ENCODE results near the gene ANXA4. TPM values are rescaled to one million over a fixed set of nuclear protein-coding genes. Genes with fewer than 3 reads are reported as not detected.
"Not testable (repeated sequence)": the region's sequence is repeated elsewhere in the genome, so short reads cannot be mapped to it uniquely, and the experiment has no call there.

Gene ANXA4
- total and polyA plus RNA-seq, 4 donors, result 75.0 to 170 (median 93.6) TPM

DNA sequence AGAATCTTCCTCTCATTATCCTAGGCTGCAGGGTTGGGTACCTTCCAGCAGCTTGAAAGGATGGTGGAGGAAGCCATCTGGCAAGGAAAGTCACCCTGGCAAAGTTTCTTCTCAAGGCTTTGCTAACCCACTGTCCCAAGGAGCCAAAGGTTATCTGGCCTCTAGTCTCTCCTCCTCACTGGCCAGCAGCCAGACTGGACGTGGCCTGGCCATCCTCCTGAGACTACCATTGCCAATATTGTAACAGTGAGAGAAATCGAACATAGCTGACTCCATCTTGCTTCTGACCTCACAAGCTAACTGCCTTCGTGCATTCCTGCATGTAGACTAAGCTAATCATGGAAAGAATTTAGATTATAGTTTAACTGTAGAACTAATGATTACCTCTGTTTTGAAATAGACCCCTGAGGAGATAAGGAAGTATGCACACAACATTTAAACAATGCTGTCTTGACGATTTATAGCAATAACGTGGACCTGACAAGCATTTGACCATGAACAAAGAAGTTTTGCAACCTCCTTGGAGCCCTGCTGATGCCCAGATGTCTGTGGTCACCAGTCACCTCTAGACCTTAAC is 7.8 kb upstream of the ANXA4 start:
- DNase-seq (peak in 1 of 3 donors; percentile 53), ATAC-seq (ENCODE audit: insufficient read depth, low FRiP score) (no peak)
- Histone ChIP-seq H3K9ac (ENCODE audit: insufficient read depth in 1 of 2, low read length in 2 of 2) (no peak overlapping the region), H3K36me3 (ENCODE audit: control insufficient read depth in 4 of 4, insufficient read depth in 4 of 4, low read length in 4 of 4) (no peaks in the 10 kb centered on the region), H3K4me1 (ENCODE audit: control insufficient read depth in 5 of 5, insufficient read depth in 5 of 5, low read length in 5 of 5) (no peaks in the 10 kb centered on the region), H3K4me3 (no peak overlapping the region), H3K9me3 (ENCODE audit: control insufficient read depth in 4 of 4, insufficient read depth in 3 of 4, low read length in 3 of 4) (no peaks in the 10 kb centered on the region), H3K27ac (ENCODE audit: low read depth in 1 of 2, low read length in 1 of 2) (no peak overlapping the region), H3K27me3 (ENCODE audit: control insufficient read depth in 3 of 3, insufficient read depth in 3 of 3, low read length in 2 of 3) (no peaks in the 10 kb centered on the region)
- TF ChIP-seq, protein P1, sequence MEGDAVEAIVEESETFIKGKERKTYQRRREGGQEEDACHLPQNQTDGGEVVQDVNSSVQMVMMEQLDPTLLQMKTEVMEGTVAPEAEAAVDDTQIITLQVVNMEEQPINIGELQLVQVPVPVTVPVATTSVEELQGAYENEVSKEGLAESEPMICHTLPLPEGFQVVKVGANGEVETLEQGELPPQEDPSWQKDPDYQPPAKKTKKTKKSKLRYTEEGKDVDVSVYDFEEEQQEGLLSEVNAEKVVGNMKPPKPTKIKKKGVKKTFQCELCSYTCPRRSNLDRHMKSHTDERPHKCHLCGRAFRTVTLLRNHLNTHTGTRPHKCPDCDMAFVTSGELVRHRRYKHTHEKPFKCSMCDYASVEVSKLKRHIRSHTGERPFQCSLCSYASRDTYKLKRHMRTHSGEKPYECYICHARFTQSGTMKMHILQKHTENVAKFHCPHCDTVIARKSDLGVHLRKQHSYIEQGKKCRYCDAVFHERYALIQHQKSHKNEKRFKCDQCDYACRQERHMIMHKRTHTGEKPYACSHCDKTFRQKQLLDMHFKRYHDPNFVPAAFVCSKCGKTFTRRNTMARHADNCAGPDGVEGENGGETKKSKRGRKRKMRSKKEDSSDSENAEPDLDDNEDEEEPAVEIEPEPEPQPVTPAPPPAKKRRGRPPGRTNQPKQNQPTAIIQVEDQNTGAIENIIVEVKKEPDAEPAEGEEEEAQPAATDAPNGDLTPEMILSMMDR (IDR thresholded peaks at IDR 0.05; ENCODE audit: control extremely low read depth, extremely low read depth), result no peak
- WGBS, 2 donors, result 43 to 51% methylated on average over 5 of the region's 5 CpGs

DNA sequence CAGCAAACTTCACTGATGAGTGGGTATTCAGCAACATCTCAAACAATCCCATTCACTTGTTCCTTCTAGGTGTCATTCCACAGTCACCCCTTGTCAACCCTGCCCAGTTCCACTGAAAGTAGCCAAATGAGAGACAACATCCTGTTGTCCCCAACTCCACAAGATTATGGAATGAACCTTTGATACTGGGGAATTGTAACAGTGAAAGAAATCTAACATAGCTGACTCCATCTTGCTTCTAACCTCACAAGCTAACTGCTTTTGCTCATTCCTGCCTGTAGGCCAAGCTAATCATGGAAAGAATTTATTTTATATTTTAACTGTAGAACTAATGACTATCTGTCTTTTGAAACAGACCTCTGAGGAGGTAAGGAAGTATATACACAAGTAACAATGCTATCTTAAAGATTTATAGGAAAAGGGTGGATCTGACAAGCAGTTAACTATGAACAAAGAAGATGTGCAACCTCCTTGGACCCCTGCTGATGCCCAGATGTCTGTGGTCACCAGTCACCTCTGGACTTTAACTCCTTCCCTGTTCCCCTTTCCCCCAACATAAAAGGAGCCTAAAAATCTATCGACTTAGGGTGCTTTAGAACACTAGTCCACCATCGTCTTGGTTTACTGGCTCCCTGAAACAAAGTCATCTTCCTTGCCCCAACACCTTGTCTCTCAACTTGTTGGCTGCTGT is 6.9 kb upstream of the ANXA4 start:
- Histone ChIP-seq H3K9me3 (ENCODE audit: control insufficient read depth in 4 of 4, insufficient read depth in 3 of 4, low read length in 3 of 4) (no peaks in the 10 kb centered on the region), H3K4me3 (no peak overlapping the region), H3K36me3 (ENCODE audit: control insufficient read depth in 4 of 4, insufficient read depth in 4 of 4, low read length in 4 of 4) (no peaks in the 10 kb centered on the region), H3K4me1 (ENCODE audit: control insufficient read depth in 5 of 5, insufficient read depth in 5 of 5, low read length in 5 of 5) (no peaks in the 10 kb centered on the region), H3K27ac (ENCODE audit: low read depth in 1 of 2, low read length in 1 of 2) (no peak overlapping the region), H3K27me3 (ENCODE audit: control insufficient read depth in 3 of 3, insufficient read depth in 3 of 3, low read length in 2 of 3) (no peaks in the 10 kb centered on the region), H3K9ac (ENCODE audit: insufficient read depth in 1 of 2, low read length in 2 of 2) (no peak overlapping the region)
- TF ChIP-seq, protein P1 (IDR thresholded peaks at IDR 0.05; ENCODE audit: control extremely low read depth, extremely low read depth), result no peak
- ATAC-seq (ENCODE audit: insufficient read depth, low FRiP score) (no peak), DNase-seq (no peak)
- WGBS, 2 donors, result 94 to 97% methylated on average over 2 of the region's 2 CpGs

DNA sequence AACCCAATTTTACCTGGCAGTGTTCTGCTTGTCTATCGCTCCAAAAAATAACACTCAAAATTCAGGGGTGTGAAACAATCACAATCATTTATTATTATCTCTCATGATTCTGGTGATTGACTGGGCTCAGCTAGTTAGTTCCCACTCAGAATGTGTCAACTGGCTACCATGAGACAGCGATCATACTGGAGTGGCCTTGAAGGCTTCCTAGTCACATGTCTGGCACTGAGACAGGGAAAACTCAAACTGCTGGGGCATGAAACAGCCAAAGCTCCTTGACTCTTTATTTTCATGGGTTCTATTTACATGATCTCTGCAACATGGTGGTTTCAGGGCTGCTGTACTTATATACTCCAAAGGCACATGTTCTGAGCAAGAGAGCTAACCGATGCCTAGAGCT is 6.2 kb upstream of the ANXA4 start:
- TF ChIP-seq, protein P1 (IDR thresholded peaks at IDR 0.05; ENCODE audit: control extremely low read depth, extremely low read depth), result no peak
- 84 to 93% methylated on average over 3 of the region's 3 CpGs for WGBS, 2 donors
- ATAC-seq (ENCODE audit: insufficient read depth, low FRiP score) (no peak), DNase-seq (no peak)
- H3K36me3 ChIP-seq (ENCODE audit: control insufficient read depth in 4 of 4, insufficient read depth in 4 of 4, low read length in 4 of 4), result no peaks in the 10 kb centered on the region
- no peak overlapping the region for H3K27ac ChIP-seq (ENCODE audit: low read depth in 1 of 2, low read length in 1 of 2)
- H3K27me3 ChIP-seq (ENCODE audit: control insufficient read depth in 3 of 3, insufficient read depth in 3 of 3, low read length in 2 of 3), result no peaks in the 10 kb centered on the region
- H3K4me1 ChIP-seq (ENCODE audit: control insufficient read depth in 5 of 5, insufficient read depth in 5 of 5, low read length in 5 of 5), result peaks cover 0 to 2% (median 0%) of the 10 kb centered on the region in 5 donors
- H3K4me3 ChIP-seq, result no peak overlapping the region
- no peak overlapping the region for H3K9ac ChIP-seq (ENCODE audit: insufficient read depth in 1 of 2, low read length in 2 of 2)
- H3K9me3 ChIP-seq (ENCODE audit: control insufficient read depth in 4 of 4, insufficient read depth in 3 of 4, low read length in 3 of 4), result no peaks in the 10 kb centered on the region

DNA sequence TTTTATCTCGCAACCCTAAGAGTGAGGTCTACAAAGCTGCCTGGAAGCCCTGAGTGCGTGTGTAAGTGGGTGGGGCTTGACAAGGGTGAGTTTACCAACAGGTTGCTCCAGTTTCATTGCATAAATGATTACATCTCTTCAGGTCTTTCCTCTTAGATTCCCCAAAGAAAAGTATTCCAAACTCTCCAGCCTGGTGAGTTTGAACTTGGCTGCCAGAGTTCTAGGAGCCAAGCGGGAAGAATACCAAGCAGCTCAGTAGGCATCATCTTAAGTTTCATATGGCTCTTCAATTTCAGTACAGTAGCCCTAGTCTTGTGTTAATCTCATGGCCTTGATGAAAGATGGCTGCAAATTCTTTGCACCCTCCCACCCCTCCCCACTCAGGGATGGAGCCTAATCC is 3.8 kb upstream of the ANXA4 start:
- H3K36me3 ChIP-seq (ENCODE audit: control insufficient read depth in 4 of 4, insufficient read depth in 4 of 4, low read length in 4 of 4); H3K9ac ChIP-seq (ENCODE audit: insufficient read depth in 1 of 2, low read length in 2 of 2); H3K27ac ChIP-seq (ENCODE audit: low read depth in 1 of 2, low read length in 1 of 2); H3K4me3 ChIP-seq; DNase-seq; H3K27me3 ChIP-seq (ENCODE audit: control insufficient read depth in 3 of 3, insufficient read depth in 3 of 3, low read length in 2 of 3); ATAC-seq (ENCODE audit: insufficient read depth, low FRiP score); H3K9me3 ChIP-seq (ENCODE audit: control insufficient read depth in 4 of 4, insufficient read depth in 3 of 4, low read length in 3 of 4): not testable (repeated sequence)
- peaks cover 0 to 16% (median 2%) of the 10 kb centered on the region in 5 donors for H3K4me1 ChIP-seq (ENCODE audit: control insufficient read depth in 5 of 5, insufficient read depth in 5 of 5, low read length in 5 of 5)
- 63 to 78% methylated on average over 2 to 3 of the region's 3 CpGs for WGBS, 2 donors
